Activated CD8-positive, alpha-beta T cell treated with anti-CD3 and anti-CD28 coated beads, Interleukin-2, amount 10 ng/mL, durations not matched to agents 7 days and 5 days (primary cell): Measurements from ENCODE around the gene FUCA1. TPM values are rescaled to one million over a fixed set of nuclear protein-coding genes. Genes with fewer than 3 reads are reported as not detected.
"Not testable (repeated sequence)": the region's sequence is repeated elsewhere in the genome, so short reads cannot be mapped to it uniquely, and the experiment has no call there.

Source experiments
- ATAC-seq: fragments of 150-1000 bp; cut with Tn5 transposase; one replicate; pipeline ENCODE4 v1.10.0; 2021; ENCODE audit warnings: moderate library complexity
- CTCF ChIA-PET: fragments of 350-600 bp; sonication (Branson Sonifier 250); formaldehyde crosslinking; loops from one replicate; lab custom pipeline; 2021; ENCODE audit warnings: antibody characterized with exemption; lab: Charles Lee
- POLR2A ChIA-PET: fragments of 350-600 bp; sonication (Branson Sonifier 250); formaldehyde crosslinking; loops from one replicate; lab custom pipeline; 2021; ENCODE audit warnings: antibody characterized with exemption; lab: Charles Lee
- DNase-seq: peaks from one replicate; pipeline ENCODE4 v3.0.0-alpha.2; 2020
- H3K27ac Mint-ChIP-seq: one replicate; pipeline ENCODE4 v1.8.0; 2021; ENCODE audit warnings: mild to moderate bottlenecking, mixed read lengths
- H3K27me3 Mint-ChIP-seq: one replicate; pipeline ENCODE4 v1.8.0; 2021; ENCODE audit warnings: low read depth, mixed read lengths
- H3K36me3 Mint-ChIP-seq: one replicate; pipeline ENCODE4 v1.8.0; 2021; ENCODE audit warnings: low read depth, mixed read lengths
- H3K4me1 Mint-ChIP-seq: one replicate; pipeline ENCODE4 v1.8.0; 2021; ENCODE audit warnings: low read depth, mixed read lengths
- H3K4me3 Mint-ChIP-seq: one replicate; pipeline ENCODE4 v1.8.0; 2021; ENCODE audit warnings: mild to moderate bottlenecking, mixed read lengths
- H3K9me3 Mint-ChIP-seq: one replicate; pipeline ENCODE4 v1.8.0; 2022; ENCODE audit warnings: mixed read lengths; ENCODE audit not compliant: insufficient read depth
- total RNA-seq, 2 experiments: library from RNA; stranded (reverse); gene quantifications; one replicate each; pipeline ENCODE4 v1.2.3, GENCODE V29; 2021

Gene FUCA1
- total RNA-seq, 2 experiments from 2014 or later, result 7.1 to 7.3 TPM

- H3K27me3 Mint-ChIP-seq, result no peaks in the 10 kb centered on the region
- no peak for DNase-seq
- ChIA-PET CTCF (interaction anchor here (0.7 to 3.9 kb wide), 4 partner anchors 9 to 100 kb away, joined by 3 to 16 read pairs (median 3); partner anchors contain the start of gene HMGCL), POLR2A (interaction anchor here (2.4 kb wide), 1 partner anchor 15 kb away, joined by 6 read pairs; the partner anchor contains the start of gene GALE)
- no peak for ATAC-seq
- H3K36me3 Mint-ChIP-seq, result peaks cover 19% of the 10 kb centered on the region
- no peaks in the 10 kb centered on the region for H3K9me3 Mint-ChIP-seq
- H3K27ac Mint-ChIP-seq, result no peak overlapping the region
- H3K4me3 Mint-ChIP-seq, result no peak overlapping the region
- H3K4me1 Mint-ChIP-seq, result peaks cover 9% of the 10 kb centered on the region
Measured at GRCh38 chr1:23816361-23816760, 51.7 kb downstream of the FUCA1 start.

- no peak overlapping the region for H3K4me3 Mint-ChIP-seq
- peaks cover 23% of the 10 kb centered on the region for H3K4me1 Mint-ChIP-seq
- no peak overlapping the region for H3K27ac Mint-ChIP-seq
- no peak for DNase-seq
- H3K9me3 Mint-ChIP-seq, result no peaks in the 10 kb centered on the region
- H3K27me3 Mint-ChIP-seq, result no peaks in the 10 kb centered on the region
- CTCF ChIA-PET, result interaction anchor here (0.8 to 1.1 kb wide), 2 partner anchors 8 to 102 kb away, joined by 3 to 4 read pairs; no protein-coding TSS in a partner anchor
- no peak for ATAC-seq
- H3K36me3 Mint-ChIP-seq, result peaks cover 19% of the 10 kb centered on the region
- POLR2A ChIA-PET, result no interaction called here
Measured at GRCh38 chr1:23814016-23814415, 54.1 kb downstream of the FUCA1 start.

- H3K9me3 Mint-ChIP-seq, result no peaks in the 10 kb centered on the region
- H3K27ac Mint-ChIP-seq, result no peak overlapping the region
- ChIA-PET POLR2A (interaction anchor here (0.9 to 1.3 kb wide), 5 partner anchors 10 to 102 kb away, joined by 3 to 5 read pairs (median 4); partner anchors contain the start of genes CNR2, GALE and HMGCL), CTCF (interaction anchor here (0.7 to 7.7 kb wide), 39 partner anchors 11 to 670 kb away, joined by 3 to 131 read pairs (median 5); partner anchors contain the start of genes CNR2, ELOA, FUCA1 and GALE)
- ATAC-seq (peak; percentile 67), DNase-seq (peak; percentile 75)
- H3K4me1 Mint-ChIP-seq, result peaks cover 26% of the 10 kb centered on the region
- peaks cover 6% of the 10 kb centered on the region for H3K36me3 Mint-ChIP-seq
- no peak overlapping the region for H3K4me3 Mint-ChIP-seq
- H3K27me3 Mint-ChIP-seq, result no peaks in the 10 kb centered on the region
Measured at GRCh38 chr1:23810818-23811540, 57.1 kb downstream of the FUCA1 start.

GRCh38 chr1:23809751-23810171 lies 58.3 kb downstream of the FUCA1 start:
- DNase-seq (peak; percentile 92), ATAC-seq (peak; percentile 97)
- Mint-ChIP-seq H3K27me3 (no peaks in the 10 kb centered on the region), H3K36me3 (peaks cover 8% of the 10 kb centered on the region), H3K4me1 (peaks cover 26% of the 10 kb centered on the region), H3K27ac (no peak overlapping the region), H3K9me3 (no peaks in the 10 kb centered on the region), H3K4me3 (no peak overlapping the region)
- CTCF ChIA-PET, result interaction anchor here (0.6 to 7.7 kb wide), 40 partner anchors 9 to 217 kb away, joined by 3 to 131 read pairs (median 5); partner anchors contain the start of genes CNR2, FUCA1, GALE and HMGCL
- POLR2A ChIA-PET, result no interaction called here

GRCh38 chr1:23807453-23807852 lies 60.6 kb downstream of the FUCA1 start:
- no peaks in the 10 kb centered on the region for H3K9me3 Mint-ChIP-seq
- ChIA-PET CTCF (interaction anchor here (0.9 to 7.7 kb wide), 8 partner anchors 9 to 221 kb away, joined by 3 to 131 read pairs (median 6); partner anchors contain the start of gene LYPLA2), POLR2A (interaction anchor here (0.9 to 1.2 kb wide), 2 partner anchors 12 to 151 kb away, joined by 4 read pairs; no protein-coding TSS in a partner anchor)
- H3K27me3 Mint-ChIP-seq, result no peaks in the 10 kb centered on the region
- no peak overlapping the region for H3K4me3 Mint-ChIP-seq
- DNase-seq (no peak), ATAC-seq (no peak)
- H3K27ac Mint-ChIP-seq, result peak overlapping the region; percentile 5
- peaks cover 8% of the 10 kb centered on the region for H3K36me3 Mint-ChIP-seq
- peaks cover 26% of the 10 kb centered on the region for H3K4me1 Mint-ChIP-seq

GRCh38 chr1:23806280-23806679 lies 61.8 kb downstream of the FUCA1 start:
- H3K36me3 Mint-ChIP-seq, result peaks cover 10% of the 10 kb centered on the region
- no peak for ATAC-seq
- no peaks in the 10 kb centered on the region for H3K27me3 Mint-ChIP-seq
- ChIA-PET POLR2A (interaction anchor here (1.1 kb wide), 1 partner anchor 19 kb away, joined by 5 read pairs; the partner anchor contains the start of gene HMGCL), CTCF (interaction anchor here (2.2 to 7.7 kb wide), 2 partner anchors 34 to 110 kb away, joined by 6 to 131 read pairs; no protein-coding TSS in a partner anchor)
- no peak overlapping the region for H3K27ac Mint-ChIP-seq
- DNase-seq, result no peak
- H3K4me1 Mint-ChIP-seq, result peaks cover 30% of the 10 kb centered on the region
- H3K4me3 Mint-ChIP-seq, result no peak overlapping the region
- no peaks in the 10 kb centered on the region for H3K9me3 Mint-ChIP-seq

- peak overlapping the region; percentile 41 for H3K27ac Mint-ChIP-seq
Measured at GRCh38 chr1:23805025-23805424, 63.1 kb downstream of the FUCA1 start.

GRCh38 chr1:23804183-23804835 lies 63.8 kb downstream of the FUCA1 start:
- H3K27ac Mint-ChIP-seq, result peak overlapping the region; percentile 1
- H3K4me3 Mint-ChIP-seq, result no peak overlapping the region
- no peaks in the 10 kb centered on the region for H3K27me3 Mint-ChIP-seq
- peaks cover 9% of the 10 kb centered on the region for H3K36me3 Mint-ChIP-seq
- ChIA-PET CTCF (interaction anchor here (1.3 to 6.7 kb wide), 2 partner anchors 112 to 113 kb away, joined by 9 to 44 read pairs; no protein-coding TSS in a partner anchor), POLR2A (no interaction called here)
- ATAC-seq (no peak), DNase-seq (no peak)
- H3K9me3 Mint-ChIP-seq, result no peaks in the 10 kb centered on the region
- peaks cover 23% of the 10 kb centered on the region for H3K4me1 Mint-ChIP-seq

More at GRCh38 chr1:23805025-23805424, 63.1 kb downstream of the FUCA1 start:
- CTCF ChIA-PET, result interaction anchor here (1.2 to 1.3 kb wide), 2 partner anchors 33 to 111 kb away, joined by 6 to 9 read pairs; no protein-coding TSS in a partner anchor
- H3K9me3 Mint-ChIP-seq, result no peaks in the 10 kb centered on the region
- POLR2A ChIA-PET, result no interaction called here
- peaks cover 25% of the 10 kb centered on the region for H3K4me1 Mint-ChIP-seq
- H3K27me3 Mint-ChIP-seq, result no peaks in the 10 kb centered on the region
- DNase-seq (no peak), ATAC-seq (no peak)
- H3K4me3 Mint-ChIP-seq, result no peak overlapping the region
- peaks cover 7% of the 10 kb centered on the region for H3K36me3 Mint-ChIP-seq

- CTCF ChIA-PET, result interaction anchor here (6.7 kb wide), 1 partner anchor 113 kb away, joined by 44 read pairs; no protein-coding TSS in a partner anchor
- peaks cover 29% of the 10 kb centered on the region for H3K4me1 Mint-ChIP-seq
- no peaks in the 10 kb centered on the region for H3K9me3 Mint-ChIP-seq
- DNase-seq (no peak), ATAC-seq (no peak)
- peak overlapping the region; percentile 1 for H3K27ac Mint-ChIP-seq
- H3K4me3 Mint-ChIP-seq, result no peak overlapping the region
- H3K27me3 Mint-ChIP-seq, result no peaks in the 10 kb centered on the region
- H3K36me3 Mint-ChIP-seq, result peaks cover 10% of the 10 kb centered on the region
- POLR2A ChIA-PET, result no interaction called here
Measured at GRCh38 chr1:23803674-23804073, 64.4 kb downstream of the FUCA1 start.

GRCh38 chr1:23802809-23803342 lies 65.2 kb downstream of the FUCA1 start:
- not testable (repeated sequence) for H3K27ac Mint-ChIP-seq, H3K4me3 Mint-ChIP-seq, H3K9me3 Mint-ChIP-seq, H3K27me3 Mint-ChIP-seq, ATAC-seq, DNase-seq
- peaks cover 30% of the 10 kb centered on the region for H3K4me1 Mint-ChIP-seq
- ChIA-PET CTCF (interaction anchor here (1.2 to 6.7 kb wide), 7 partner anchors 7 to 173 kb away, joined by 3 to 53 read pairs (median 5); partner anchors contain the start of gene PITHD1), POLR2A (interaction anchor here (0.5 to 3.7 kb wide), 4 partner anchors 10 to 89 kb away, joined by 3 to 33 read pairs (median 8); partner anchors contain the start of genes LYPLA2 and PITHD1)
- H3K36me3 Mint-ChIP-seq, result peaks cover 13% of the 10 kb centered on the region
